K562 (cell line): ENCODE data around the gene CLEC18C.
"Not testable (repeated sequence)": the region's sequence is repeated elsewhere in the genome, so short reads cannot be mapped to it uniquely, and the experiment has no call there.

Experiments used
- ATF6 ChIP-seq: sonication (generic); formaldehyde crosslinking; IDR thresholded peaks from 2 replicates; pipeline ENCODE4 v1.4.0; 2020; ENCODE audit warnings: mild to moderate bottlenecking, missing genetic modification reagents
- CBX5 ChIP-seq: IDR thresholded peaks from 2 replicates; pipeline ENCODE4 v1.6.1; 2014; ENCODE audit warnings: low read depth, borderline replicate concordance
- EZH2 ChIP-seq: IDR thresholded peaks from 2 replicates; pipeline ENCODE4 v1.6.1; 2012; ENCODE audit warnings: low read depth, mild to moderate bottlenecking, inconsistent platforms, low read length, borderline replicate concordance
- GATAD2A ChIP-seq: fragments of 450-650 bp; IDR thresholded peaks from 2 replicates; pipeline ENCODE4 v1.6.1; 2017
- PHF20 ChIP-seq: fragments of 450-650 bp; IDR thresholded peaks from 2 replicates; pipeline ENCODE4 v1.6.1; 2018; ENCODE audit not compliant: partially characterized antibody
- POLR2A ChIP-seq: fragments of 450-650 bp; conservative IDR thresholded peaks from 2 replicates; pipeline ENCODE4 v1.6.1; 2016
- SMC3 ChIP-seq: conservative IDR thresholded peaks from 2 replicates; pipeline ENCODE4 v1.6.1; 2011; ENCODE audit warnings: low read depth, low read length, improper control_type of control experiment; ENCODE audit not compliant: insufficient read depth
- U2AF2 ChIP-seq: fragments of 200-400 bp; formaldehyde crosslinking; optimal IDR thresholded peaks from 2 replicates; pipeline ENCODE3; 2017; ENCODE audit warnings: low read depth, mild to moderate bottlenecking, low read length
- TF ChIP-seq, protein P1 (sequence below), 2 experiments: fragments of 450-650 bp; formaldehyde crosslinking in 1 of 2; IDR thresholded peaks; 2 replicates each; pipeline versions ENCODE4 v1.4.0 to v1.6.1; 2014 to 2020; ENCODE audit warnings: mild to moderate bottlenecking in 2 of 2, borderline replicate concordance in 1 of 2, low read depth in 1 of 2

- TF ChIP-seq EZH2; GATAD2A; PHF20; ATF6 (CRISPR knock-in tag); CBX5; U2AF2; SMC3; POLR2A: not testable (repeated sequence)
- TF ChIP-seq, protein P1, sequence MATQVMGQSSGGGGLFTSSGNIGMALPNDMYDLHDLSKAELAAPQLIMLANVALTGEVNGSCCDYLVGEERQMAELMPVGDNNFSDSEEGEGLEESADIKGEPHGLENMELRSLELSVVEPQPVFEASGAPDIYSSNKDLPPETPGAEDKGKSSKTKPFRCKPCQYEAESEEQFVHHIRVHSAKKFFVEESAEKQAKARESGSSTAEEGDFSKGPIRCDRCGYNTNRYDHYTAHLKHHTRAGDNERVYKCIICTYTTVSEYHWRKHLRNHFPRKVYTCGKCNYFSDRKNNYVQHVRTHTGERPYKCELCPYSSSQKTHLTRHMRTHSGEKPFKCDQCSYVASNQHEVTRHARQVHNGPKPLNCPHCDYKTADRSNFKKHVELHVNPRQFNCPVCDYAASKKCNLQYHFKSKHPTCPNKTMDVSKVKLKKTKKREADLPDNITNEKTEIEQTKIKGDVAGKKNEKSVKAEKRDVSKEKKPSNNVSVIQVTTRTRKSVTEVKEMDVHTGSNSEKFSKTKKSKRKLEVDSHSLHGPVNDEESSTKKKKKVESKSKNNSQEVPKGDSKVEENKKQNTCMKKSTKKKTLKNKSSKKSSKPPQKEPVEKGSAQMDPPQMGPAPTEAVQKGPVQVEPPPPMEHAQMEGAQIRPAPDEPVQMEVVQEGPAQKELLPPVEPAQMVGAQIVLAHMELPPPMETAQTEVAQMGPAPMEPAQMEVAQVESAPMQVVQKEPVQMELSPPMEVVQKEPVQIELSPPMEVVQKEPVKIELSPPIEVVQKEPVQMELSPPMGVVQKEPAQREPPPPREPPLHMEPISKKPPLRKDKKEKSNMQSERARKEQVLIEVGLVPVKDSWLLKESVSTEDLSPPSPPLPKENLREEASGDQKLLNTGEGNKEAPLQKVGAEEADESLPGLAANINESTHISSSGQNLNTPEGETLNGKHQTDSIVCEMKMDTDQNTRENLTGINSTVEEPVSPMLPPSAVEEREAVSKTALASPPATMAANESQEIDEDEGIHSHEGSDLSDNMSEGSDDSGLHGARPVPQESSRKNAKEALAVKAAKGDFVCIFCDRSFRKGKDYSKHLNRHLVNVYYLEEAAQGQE (IDR thresholded peaks at IDR 0.05; ENCODE audit: borderline replicate concordance): not testable (repeated sequence)
- TF ChIP-seq, protein P1 (CRISPR knock-in tag; IDR thresholded peaks at IDR 0.05; ENCODE audit: low read depth): not testable (repeated sequence)
Measured at GRCh38 chr16:70136595-70136994, 37.0 kb upstream of the CLEC18C start.
